H1 (cell line): Measurements from ENCODE around the gene KLHL3. TPM values are rescaled to one million over a fixed set of nuclear protein-coding genes. Genes with fewer than 3 reads are reported as not detected.

ENCODE experiments used
- CTCF ChIA-PET: fragments of 300-600 bp; sonication (Branson Sonifier 250); formaldehyde crosslinking; loops from one replicate; lab custom pipeline; 2021; ENCODE audit not compliant: partially characterized antibody; lab: Charles Lee
- POLR2A ChIA-PET: fragments of 300-600 bp; sonication (Branson Sonifier 250); formaldehyde crosslinking; loops from one replicate; lab custom pipeline; 2021; ENCODE audit warnings: inconsistent platforms; ENCODE audit not compliant: partially characterized antibody; lab: Charles Lee
- DNase-seq, 2 experiments: peaks; one replicate each; pipeline versions ENCODE4 v3.0.0 to v3.0.0-alpha.2; 2010 to 2022; ENCODE audit warnings: low spot score in 2 of 2, low read depth in 1 of 2, mixed read lengths in 1 of 2
- FAIRE-seq: peaks from 2 replicates; lab custom pipeline; 2011; peaks lifted over from hg19 to GRCh38; lab: Jason Lieb, UNC
- H2AFZ ChIP-seq: 2 replicates; pipeline ENCODE4 v1.8.1; 2012; ENCODE audit warnings: low read length, inconsistent platforms
- H2AK5ac ChIP-seq: 2 replicates; pipeline ENCODE4 v1.6.1; 2013; ENCODE audit warnings: low read depth, low read length
- H2BK120ac ChIP-seq: replicated peaks from 2 replicates; pipeline ENCODE3; 2013; ENCODE audit warnings: low read depth, low read length, inconsistent platforms
- H2BK12ac ChIP-seq: 2 replicates; pipeline ENCODE4 v1.6.1; 2013; ENCODE audit warnings: low read depth, low read length
- H2BK15ac ChIP-seq: 2 replicates; pipeline ENCODE4 v1.6.1; 2013; ENCODE audit warnings: low read length
- H2BK20ac ChIP-seq: 2 replicates; pipeline ENCODE4 v1.6.1; 2013; ENCODE audit warnings: low read length
- H2BK5ac ChIP-seq: 2 replicates; pipeline ENCODE4 v1.6.1; 2013; ENCODE audit warnings: low read depth, low read length
- H3K14ac ChIP-seq: 2 replicates; pipeline ENCODE4 v1.6.1; 2013; ENCODE audit warnings: inconsistent platforms; ENCODE audit not compliant: insufficient read length
- H3K18ac ChIP-seq: 2 replicates; pipeline ENCODE4 v1.6.1; 2013; ENCODE audit warnings: low read length; ENCODE audit errors: extremely low read depth
- H3K23ac ChIP-seq: 2 replicates; pipeline ENCODE4 v1.6.1; 2013; ENCODE audit warnings: inconsistent platforms; ENCODE audit not compliant: insufficient read length
- H3K23me2 ChIP-seq: 2 replicates; pipeline ENCODE4 v1.6.1; 2013; ENCODE audit warnings: low read depth, low read length
- H3K27ac ChIP-seq: 2 replicates; pipeline ENCODE4 v1.6.1; 2011; ENCODE audit warnings: low read depth, low read length, inconsistent platforms
- H3K27me3 ChIP-seq, 4 experiments: replicated peaks in 1 of 4; 1 replicate in 1 of 4; 2 replicates in 3 of 4; pipeline versions ENCODE4 v1.6.1 to v1.8.1; 2011 to 2013; ENCODE audit warnings: low read length in 3 of 4, mild to moderate bottlenecking in 3 of 4, inconsistent platforms in 2 of 4, mixed read lengths in 2 of 4, moderate library complexity in 1 of 4; ENCODE audit not compliant: control insufficient read depth in 3 of 4, insufficient read depth in 3 of 4; ENCODE audit errors: extremely low read depth in 1 of 4
- H3K36me3 ChIP-seq, 4 experiments: 2 replicates each; pipeline versions ENCODE4 v1.6.1 to v1.8.1; 2011 to 2013; ENCODE audit warnings: mild to moderate bottlenecking in 4 of 4, low read length in 3 of 4, moderate library complexity in 2 of 4, control low read depth in 1 of 4, inconsistent platforms in 1 of 4; ENCODE audit not compliant: insufficient read depth in 4 of 4, control insufficient read depth in 2 of 4
- H3K4ac ChIP-seq: replicated peaks from 2 replicates; pipeline ENCODE3; 2013; ENCODE audit warnings: low read length, low read depth, mixed read lengths, inconsistent platforms; ENCODE audit not compliant: insufficient read length
- H3K4me1 ChIP-seq, 4 experiments: replicated peaks in 1 of 4; 1 replicate in 1 of 4; 2 replicates in 3 of 4; pipeline versions ENCODE4 v1.6.1 to v1.8.1; 2011 to 2013; ENCODE audit warnings: low read length in 3 of 4, inconsistent platforms in 2 of 4, mixed read lengths in 1 of 4; ENCODE audit not compliant: insufficient read depth in 4 of 4, control insufficient read depth in 3 of 4
- H3K4me2 ChIP-seq, 2 experiments: 2 replicates each; pipeline versions ENCODE4 v1.6.1 to v1.8.1; 2011 to 2013; ENCODE audit warnings: low read depth in 2 of 2, low read length in 2 of 2, control low read depth in 1 of 2, inconsistent platforms in 1 of 2, mild to moderate bottlenecking in 1 of 2; ENCODE audit not compliant: insufficient read depth in 1 of 2
- H3K4me3 ChIP-seq, 4 experiments: fragments of 200-600, 300-600 bp in 1 of 4; sonication (generic), shearing (Covaris generic), sonication (Bioruptor Twin) in 1 of 4; 2 replicates each; pipeline versions ENCODE4 v1.5.1 to v1.8.1; 2011 to 2016; ENCODE audit warnings: low read length in 4 of 4, low read depth in 3 of 4, control low read depth in 2 of 4, inconsistent platforms in 2 of 4, mild to moderate bottlenecking in 2 of 4, mixed read lengths in 1 of 4, moderate library complexity in 1 of 4; ENCODE audit not compliant: insufficient read depth in 2 of 4; ENCODE audit errors: extremely low read depth in 1 of 4
- H3K56ac ChIP-seq: replicated peaks from 2 replicates; pipeline ENCODE3; 2013; ENCODE audit warnings: low read depth, mild to moderate bottlenecking, mixed read lengths, low read length, inconsistent platforms; ENCODE audit not compliant: insufficient read length
- H3K79me1 ChIP-seq: 2 replicates; pipeline ENCODE4 v1.6.1; 2013; ENCODE audit warnings: low read depth, low read length, control low read depth
- H3K79me2 ChIP-seq, 2 experiments: 2 replicates each; pipeline versions ENCODE4 v1.6.1 to v1.8.1; 2012 to 2013; ENCODE audit warnings: low read length in 2 of 2, mild to moderate bottlenecking in 2 of 2, inconsistent platforms in 1 of 2; ENCODE audit not compliant: insufficient read depth in 2 of 2, control insufficient read depth in 1 of 2
- H3K9ac ChIP-seq, 4 experiments: replicated peaks in 1 of 4; 1 replicate in 1 of 4; 2 replicates in 3 of 4; pipeline versions ENCODE4 v1.6.1 to v1.8.1; 2011 to 2013; ENCODE audit warnings: low read depth in 3 of 4, low read length in 3 of 4, control low read depth in 2 of 4, mild to moderate bottlenecking in 2 of 4, moderate library complexity in 2 of 4, inconsistent platforms in 1 of 4; ENCODE audit errors: extremely low read depth in 1 of 4
- H3K9me3 ChIP-seq, 2 experiments: 2 replicates each; pipeline versions ENCODE4 v1.6.1 to v1.8.1; 2012 to 2013; ENCODE audit warnings: mild to moderate bottlenecking in 2 of 2, moderate library complexity in 2 of 2, control low read depth in 1 of 2, inconsistent platforms in 1 of 2, low read depth in 1 of 2, low read length in 1 of 2, mixed read lengths in 1 of 2; ENCODE audit not compliant: insufficient read depth in 2 of 2
- H4K20me1 ChIP-seq, 2 experiments: replicated peaks in 1 of 2; 2 replicates each; pipeline versions ENCODE3 to v1.8.1; 2011 to 2013; ENCODE audit warnings: inconsistent platforms in 2 of 2, low read length in 2 of 2, mild to moderate bottlenecking in 1 of 2; ENCODE audit not compliant: insufficient read depth in 2 of 2, control insufficient read depth in 1 of 2
- H4K5ac ChIP-seq: 2 replicates; pipeline ENCODE4 v1.6.1; 2013; ENCODE audit warnings: low read length, low read depth, mixed read lengths, inconsistent platforms; ENCODE audit not compliant: insufficient read length
- H4K8ac ChIP-seq: 2 replicates; pipeline ENCODE4 v1.8.0; 2013; ENCODE audit warnings: mild to moderate bottlenecking, moderate library complexity, low read length, inconsistent platforms; ENCODE audit not compliant: insufficient read depth; ENCODE audit errors: extremely low read depth
- H4K91ac ChIP-seq: replicated peaks from 2 replicates; pipeline ENCODE3; 2013; ENCODE audit warnings: low read length, mixed read lengths, inconsistent platforms; ENCODE audit not compliant: insufficient read length
- BRCA1 ChIP-seq: IDR thresholded peaks from 2 replicates; pipeline ENCODE4 v1.6.1; 2012; ENCODE audit warnings: low read depth, low read length, improper control_type of control experiment
- CHD1 ChIP-seq: IDR thresholded peaks from 2 replicates; pipeline ENCODE4 v1.6.1; 2012; ENCODE audit warnings: low read depth, low read length, improper control_type of control experiment
- GTF2F1 ChIP-seq: IDR thresholded peaks from 2 replicates; pipeline ENCODE4 v1.6.1; 2012; ENCODE audit warnings: low read depth, low read length, improper control_type of control experiment, borderline replicate concordance
- KDM4A ChIP-seq: IDR thresholded peaks from one replicate; pipeline ENCODE4 v1.7.1; 2012; ENCODE audit warnings: low read depth, mild to moderate bottlenecking, moderate library complexity, low read length, inconsistent platforms; ENCODE audit not compliant: severe bottlenecking
- POU5F1 ChIP-seq: IDR thresholded peaks from 2 replicates; pipeline ENCODE4 v1.6.1; 2011; ENCODE audit warnings: low read depth, mild to moderate bottlenecking, low read length, moderate library complexity
- SIN3A ChIP-seq, 2 experiments: IDR thresholded peaks in 1 of 2; conservative IDR thresholded peaks in 1 of 2; 2 replicates each; pipeline ENCODE4 v1.6.1; 2011 to 2012; ENCODE audit warnings: low read length in 2 of 2, improper control_type of control experiment in 1 of 2, low read depth in 1 of 2, mild to moderate bottlenecking in 1 of 2
- YY1 ChIP-seq: IDR thresholded peaks from 2 replicates; pipeline ENCODE4 v1.6.1; 2011; ENCODE audit warnings: low read depth, mild to moderate bottlenecking, low read length
- WGBS, 2 experiments: shearing (Covaris generic) in 1 of 2; methylation state at CpG; one replicate each; pipeline versions ENCODE4 v1.1.6 to v1.1.7; 2013 to 2015; ENCODE audit warnings: low lambda C conversion rate in 2 of 2, mixed read lengths in 2 of 2, inconsistent platforms in 1 of 2, low coverage in 1 of 2, missing lambda C conversion rate in 1 of 2; ENCODE audit not compliant: insufficient replicate concordance in 2 of 2, insufficient coverage in 1 of 2, insufficient read length in 1 of 2; ENCODE audit errors: extremely low coverage in 1 of 2, missing lambda C conversion rate in 1 of 2; 5-methylcytosine and 5-hydroxymethylcytosine counted together
- polyA plus RNA-seq, 7 experiments: library from polyadenylated mRNA; depleted of rRNA in 3 of 7; stranded (reverse) in 5 of 7; unstranded in 2 of 7; fragments of >200 nt in 5 of 7; fragments of 200-250 nt in 2 of 7; gene quantifications; 1 replicate in 5 of 7; 2 replicates in 1 of 7; 4 replicates in 1 of 7; pipeline versions ENCODE4 v1.2.1 to v1.2.3, GENCODE V29; 2011 to 2013; ENCODE audit warnings: missing spikeins in 2 of 7, mixed read lengths in 2 of 7
- total RNA-seq: library from RNA; stranded (reverse); fragmentation: NEBNext Ultra II Directional; extraction: Animal tissue kit (Norgen Biotek cat#: 25700); gene quantifications from 2 replicates; pipeline ENCODE4 v1.2.1, GENCODE V29; 2021
- TF ChIP-seq, protein P1 (sequence below): IDR thresholded peaks from 2 replicates; pipeline ENCODE4 v1.6.1; 2011; ENCODE audit warnings: low read length, improper control_type of control experiment
- TF ChIP-seq, protein P2 (sequence below): IDR thresholded peaks from 2 replicates; pipeline ENCODE4 v1.6.1; 2012; ENCODE audit warnings: inconsistent platforms

Gene KLHL3
- total and polyA plus RNA-seq, 2 of the 8 experiments (the other 6 are each of a cell fraction or from before 2014, with no cell fraction given) = 7.4 to 13.7 TPM

DNA sequence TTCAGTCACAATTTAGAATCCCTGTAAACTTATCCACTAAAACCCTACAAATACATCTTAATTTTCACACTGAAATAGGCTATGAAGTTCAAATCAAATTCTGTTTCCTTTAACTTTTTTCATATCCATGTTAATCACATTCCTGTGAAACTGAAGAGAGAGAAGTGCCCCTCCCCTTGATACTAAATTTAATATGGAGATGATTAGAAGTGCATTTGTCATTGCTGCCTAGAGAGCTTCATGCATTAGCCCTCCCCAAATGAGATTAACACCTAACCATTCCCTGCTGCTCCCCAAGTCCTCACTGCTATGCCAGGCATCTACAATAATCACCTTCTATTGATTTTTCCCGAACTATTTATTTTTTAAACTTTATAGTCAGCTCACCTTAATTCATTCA lies 151.6 kb downstream of the KLHL3 start:
- POLR2A ChIA-PET = no interaction called here

More for the DNA sequence above, 151.6 kb downstream of the KLHL3 start:
- no peak overlapping the region for H2AK5ac ChIP-seq
- FAIRE-seq = no peak
- no peaks in the 10 kb centered on the region for H3K27me3 ChIP-seq
- no peaks in the 10 kb centered on the region for H3K79me2 ChIP-seq
- no peak overlapping the region for H3K9ac ChIP-seq
- 88% methylated on average over 1 of the region's 1 CpG; no CpG with 5 or more reads in 1 of the 2 experiments for WGBS, 2 experiments
- H3K79me1 ChIP-seq = no peaks in the 10 kb centered on the region
- H2BK120ac ChIP-seq = no peak overlapping the region
- no peak for DNase-seq
- H2BK15ac ChIP-seq = no peak overlapping the region
- H2BK5ac ChIP-seq = no peak overlapping the region
- H3K36me3 ChIP-seq = no peaks in the 10 kb centered on the region; a peak in 1 of 8 replicates
- no peaks in the 10 kb centered on the region for H3K23me2 ChIP-seq
- no peaks in the 10 kb centered on the region for H4K20me1 ChIP-seq
- no peak overlapping the region for H3K18ac ChIP-seq
- no peak overlapping the region for H3K56ac ChIP-seq
- H3K4ac ChIP-seq = no peak overlapping the region
- no peak overlapping the region for H4K8ac ChIP-seq
- H3K23ac ChIP-seq = no peak overlapping the region
- no peak overlapping the region for H3K4me3 ChIP-seq
- H3K4me2 ChIP-seq = no peak overlapping the region
- TF ChIP-seq POU5F1 (no peak), KDM4A (no peak), BRCA1 (no peak), CHD1 (no peak), YY1 (no peak), SIN3A (conservative IDR thresholded peaks at IDR 0.05 in 1 of 2, IDR thresholded peaks at IDR 0.05 in 1 of 2; ENCODE audit: low read depth in 1 of 2, low read length in 2 of 2) (no peak), GTF2F1 (no peak)
- TF ChIP-seq, protein P1, sequence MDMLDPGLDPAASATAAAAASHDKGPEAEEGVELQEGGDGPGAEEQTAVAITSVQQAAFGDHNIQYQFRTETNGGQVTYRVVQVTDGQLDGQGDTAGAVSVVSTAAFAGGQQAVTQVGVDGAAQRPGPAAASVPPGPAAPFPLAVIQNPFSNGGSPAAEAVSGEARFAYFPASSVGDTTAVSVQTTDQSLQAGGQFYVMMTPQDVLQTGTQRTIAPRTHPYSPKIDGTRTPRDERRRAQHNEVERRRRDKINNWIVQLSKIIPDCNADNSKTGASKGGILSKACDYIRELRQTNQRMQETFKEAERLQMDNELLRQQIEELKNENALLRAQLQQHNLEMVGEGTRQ = no peak
- TF ChIP-seq, protein P2, sequence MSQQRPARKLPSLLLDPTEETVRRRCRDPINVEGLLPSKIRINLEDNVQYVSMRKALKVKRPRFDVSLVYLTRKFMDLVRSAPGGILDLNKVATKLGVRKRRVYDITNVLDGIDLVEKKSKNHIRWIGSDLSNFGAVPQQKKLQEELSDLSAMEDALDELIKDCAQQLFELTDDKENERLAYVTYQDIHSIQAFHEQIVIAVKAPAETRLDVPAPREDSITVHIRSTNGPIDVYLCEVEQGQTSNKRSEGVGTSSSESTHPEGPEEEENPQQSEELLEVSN = no peak
- H3K4me1 ChIP-seq = no peaks in the 10 kb centered on the region
- CTCF ChIA-PET = interaction anchor here (0.7 to 0.9 kb wide), 2 partner anchors 264 to 287 kb away, joined by 3 read pairs; no protein-coding TSS in a partner anchor
- H3K27ac ChIP-seq = no peak overlapping the region
- H2AFZ ChIP-seq = no peak overlapping the region
- no peak overlapping the region for H2BK12ac ChIP-seq
- H3K9me3 ChIP-seq = peaks cover 7 to 12% of the 10 kb centered on the region in 2 experiments; a peak in 2 of 4 replicates
- H4K5ac ChIP-seq = no peak overlapping the region
- H3K14ac ChIP-seq = no peak overlapping the region
- H4K91ac ChIP-seq = no peak overlapping the region
- no peak overlapping the region for H2BK20ac ChIP-seq
